NCI-H82 (cell line): ENCODE data around the gene YAE1.

Experiments
- DNase-seq: peaks from one replicate; lab custom pipeline; 2025; lab: John Stamatoyannopoulos, UW

The YAE1 gene

GRCh38 chr7:39607865-39608264 is 41.7 kb downstream of the YAE1 start:
- no peak for DNase-seq

GRCh38 chr7:39608278-39608677 is 42.1 kb downstream of the YAE1 start:
- no peak for DNase-seq

- no peak for DNase-seq
Observed at GRCh38 chr7:39609113-39609934, 43.1 kb downstream of the YAE1 start.

GRCh38 chr7:39609935-39610263 is 43.7 kb downstream of the YAE1 start:
- no peak for DNase-seq

GRCh38 chr7:39613577-39613976 is 47.4 kb downstream of the YAE1 start:
- no peak for DNase-seq

GRCh38 chr7:39614299-39614698 is 48.1 kb downstream of the YAE1 start:
- no peak for DNase-seq

GRCh38 chr7:39615350-39615975 is 49.3 kb downstream of the YAE1 start:
- no peak for DNase-seq

- DNase-seq, result no peak
Observed at GRCh38 chr7:39616138-39616537, 49.9 kb downstream of the YAE1 start.

GRCh38 chr7:39617005-39617404 is 50.8 kb downstream of the YAE1 start:
- DNase-seq, result no peak

GRCh38 chr7:39618868-39619267 is 52.7 kb downstream of the YAE1 start:
- no peak for DNase-seq

- DNase-seq, result no peak
Observed at GRCh38 chr7:39620486-39620885, 54.3 kb downstream of the YAE1 start.

GRCh38 chr7:39621261-39621660 is 55.1 kb downstream of the YAE1 start:
- DNase-seq, result no peak

GRCh38 chr7:39621784-39622411 is 55.7 kb downstream of the YAE1 start:
- DNase-seq, result peak; percentile 16
